CD4-positive, alpha-beta T cell treated with Interleukin-17A for 1 hour (primary cell): ENCODE data around the gene CDC42BPG.

Experiments used
- DNase-seq: peaks from one replicate; pipeline ENCODE4 v3.0.0-alpha.2; 2020

Gene CDC42BPG

DNA sequence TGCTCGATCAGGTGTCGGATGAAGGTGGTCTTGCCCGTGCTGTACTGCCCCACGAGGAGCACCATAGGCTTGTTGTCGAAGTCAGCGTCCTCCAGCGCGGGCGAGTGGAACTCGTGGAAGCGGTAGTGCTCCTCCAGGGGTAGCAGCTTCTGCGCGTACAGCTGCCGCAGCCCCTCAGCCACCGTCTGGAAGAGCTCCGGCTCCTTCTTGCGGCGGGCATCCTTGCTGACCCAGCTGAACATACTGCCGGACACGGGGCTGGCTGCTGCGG is 33.7 kb upstream of the CDC42BPG start:
- DNase-seq, result no peak

DNA sequence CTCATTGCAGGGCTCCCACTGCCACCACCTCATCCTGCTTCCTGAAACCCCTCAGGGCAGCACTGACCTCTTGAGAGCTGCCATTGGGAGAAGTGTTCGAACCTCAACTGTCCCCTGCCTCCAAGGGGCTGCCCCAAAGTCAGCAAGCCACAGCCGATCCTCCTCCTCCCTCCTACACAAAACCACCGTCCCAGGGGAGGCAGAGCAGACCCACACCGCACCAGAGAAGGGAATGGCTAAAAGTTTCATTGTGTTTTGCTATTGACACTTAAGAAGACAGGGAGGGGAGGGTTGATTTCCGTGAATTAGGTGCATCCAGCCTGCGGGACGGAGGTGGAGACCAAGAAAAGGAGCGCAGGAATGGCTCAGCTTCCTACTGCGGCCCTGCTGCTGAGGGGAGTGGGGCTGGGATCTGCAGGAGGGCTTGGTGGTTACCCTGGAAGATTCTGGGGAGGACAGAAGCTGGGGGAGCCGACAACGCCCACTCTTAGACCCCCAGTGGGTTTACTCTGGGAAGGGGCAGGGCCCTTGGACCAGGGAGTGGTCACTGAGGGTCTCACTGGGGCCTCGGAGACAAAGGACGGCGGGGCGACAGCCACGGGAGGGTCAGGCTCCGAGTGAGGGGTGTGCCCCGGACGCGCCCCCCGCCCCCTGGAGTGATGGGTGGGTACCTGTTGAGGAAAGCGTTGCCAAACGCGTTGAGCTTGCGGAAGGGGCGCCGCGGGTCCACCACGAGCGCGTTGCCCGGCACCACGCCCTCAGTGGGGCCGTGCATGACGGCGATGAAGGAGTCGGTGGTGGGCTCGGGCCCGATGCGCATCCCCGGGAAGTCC is 33.2 kb upstream of the CDC42BPG start:
- DNase-seq, result no peak

DNA sequence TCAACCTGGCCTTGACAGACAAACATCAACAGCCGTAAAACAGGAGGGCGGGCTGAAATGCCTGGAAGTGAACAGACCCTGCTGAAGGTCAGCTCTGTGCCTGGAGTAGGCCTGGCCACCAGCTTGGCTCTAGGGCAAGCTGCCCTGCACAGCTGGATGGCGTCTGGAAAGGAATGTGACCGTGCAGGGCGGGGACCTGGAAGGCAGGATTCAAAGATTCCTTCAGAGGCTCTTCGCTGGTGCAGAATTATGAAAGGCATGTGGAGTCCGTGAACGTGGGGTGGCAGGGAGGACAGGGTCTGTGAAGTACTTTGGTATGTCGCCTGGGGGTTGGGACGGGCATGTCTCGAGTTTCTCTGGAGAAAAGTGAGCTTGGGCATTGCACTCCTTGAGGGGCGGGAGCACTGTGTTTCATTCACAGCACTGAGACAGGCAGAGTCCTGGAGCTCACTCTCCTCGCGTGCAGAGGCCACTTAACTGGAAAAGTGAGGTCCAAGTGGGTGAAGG is 32.4 kb upstream of the CDC42BPG start:
- no peak for DNase-seq

DNA sequence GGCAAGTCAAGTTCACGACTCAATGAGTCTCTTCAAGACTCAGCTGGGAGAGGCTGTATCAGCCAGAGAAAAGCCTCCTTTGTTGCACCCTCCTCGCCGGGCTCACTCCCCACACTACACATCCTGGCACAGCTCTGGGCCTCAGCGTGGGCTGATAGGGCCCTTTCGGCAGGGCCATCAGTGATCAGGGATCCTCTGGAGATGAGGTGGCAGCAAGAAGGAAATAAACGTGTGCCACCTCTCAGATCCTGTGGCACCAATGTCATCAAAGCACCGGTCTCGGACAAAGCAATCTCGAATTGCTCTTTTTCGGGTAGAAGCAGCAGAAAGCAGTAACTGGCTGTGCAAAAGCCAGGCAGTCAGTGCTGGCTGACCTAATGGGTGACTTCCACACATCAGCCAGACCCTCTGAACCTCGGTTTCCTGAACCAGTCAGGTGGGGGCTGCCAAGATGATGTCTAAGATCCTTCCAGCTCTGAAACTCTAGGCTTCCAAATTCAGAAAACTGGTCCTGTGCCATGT is 31.8 kb upstream of the CDC42BPG start:
- DNase-seq, result no peak

DNA sequence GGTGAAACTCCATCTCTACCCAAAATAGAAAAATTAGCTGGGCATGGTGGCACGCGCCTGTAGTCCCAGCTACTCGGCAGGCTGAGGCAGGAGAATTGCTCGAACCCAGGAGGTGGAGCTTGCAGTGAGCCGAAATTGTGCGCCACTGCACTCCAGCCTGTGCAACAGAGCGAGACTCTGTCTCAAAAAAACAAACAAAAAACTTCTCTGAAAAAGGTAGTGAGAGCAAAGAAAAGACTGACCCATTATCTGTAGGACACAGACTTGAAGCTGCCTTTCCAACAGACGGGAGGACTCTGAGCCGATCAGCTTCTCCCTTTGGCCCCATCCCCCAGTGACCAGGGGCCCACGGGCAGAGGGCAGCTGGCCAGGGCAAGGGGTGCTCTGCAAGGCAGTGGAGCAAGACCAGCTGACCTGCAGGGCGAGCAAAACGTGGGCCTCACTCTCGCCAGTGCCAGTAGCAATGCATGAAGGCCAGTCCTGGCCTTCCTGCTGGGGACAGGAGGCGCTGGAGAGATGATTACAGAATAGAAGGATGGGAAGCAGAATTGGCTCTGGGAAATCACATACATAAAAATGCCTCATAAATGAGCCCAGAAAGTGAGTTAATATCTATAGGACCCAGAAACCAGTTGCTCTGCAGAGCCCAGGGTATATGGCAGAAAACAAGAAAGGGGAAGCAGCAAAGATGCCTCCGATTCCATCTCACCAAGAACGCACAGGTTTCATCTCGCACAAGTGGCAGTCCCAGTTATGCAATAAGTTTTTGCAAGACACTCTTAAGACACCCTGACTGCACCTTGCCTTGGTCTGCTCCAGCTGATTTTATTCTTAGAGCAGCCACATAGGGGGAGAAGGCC is 31.1 kb upstream of the CDC42BPG start:
- DNase-seq, result no peak

DNA sequence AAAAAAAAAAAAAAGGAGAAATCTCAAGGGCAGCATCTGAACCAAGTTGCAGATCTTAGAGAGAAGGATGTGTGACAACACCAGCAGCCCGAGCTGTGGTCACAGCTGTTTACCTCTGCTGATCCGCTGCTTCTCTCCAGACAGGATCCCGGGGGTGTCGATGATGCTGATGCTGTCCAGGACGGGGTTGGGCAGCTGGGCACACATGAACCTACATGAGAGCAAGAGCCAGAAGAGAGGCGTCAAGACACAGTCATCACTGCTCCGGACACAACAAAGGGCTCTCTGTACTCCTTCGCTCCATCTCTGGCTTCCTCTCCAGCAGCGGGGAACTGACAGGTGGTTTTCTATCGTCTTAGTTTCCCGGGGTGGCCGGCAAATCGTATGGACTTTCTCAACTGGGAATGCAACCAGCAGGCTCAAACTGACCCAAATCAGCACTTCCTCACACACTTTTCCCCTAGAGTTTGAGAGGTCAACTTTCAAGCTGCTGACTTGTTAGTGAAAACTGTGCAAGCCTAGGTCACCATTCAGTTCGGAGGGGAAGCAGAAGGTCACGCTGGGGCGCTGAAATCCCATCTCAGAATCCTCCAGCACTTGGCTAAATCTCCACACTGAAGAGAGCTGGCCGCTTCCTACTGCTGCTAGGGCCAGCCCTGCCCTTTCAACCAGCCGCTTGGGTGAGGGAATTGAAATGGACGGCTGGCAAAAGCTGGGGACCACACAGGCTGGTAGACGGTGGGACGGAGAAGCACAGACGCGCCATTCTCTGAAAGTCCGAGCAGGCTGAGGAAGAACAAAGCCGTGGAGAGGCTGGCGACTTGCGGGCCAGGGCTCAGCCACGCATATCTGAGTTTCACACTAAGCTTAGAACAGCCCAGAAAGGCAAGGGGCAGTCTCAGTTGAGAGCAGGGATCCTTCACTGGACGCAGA is 30.1 kb upstream of the CDC42BPG start:
- peak; percentile 65 for DNase-seq

DNA sequence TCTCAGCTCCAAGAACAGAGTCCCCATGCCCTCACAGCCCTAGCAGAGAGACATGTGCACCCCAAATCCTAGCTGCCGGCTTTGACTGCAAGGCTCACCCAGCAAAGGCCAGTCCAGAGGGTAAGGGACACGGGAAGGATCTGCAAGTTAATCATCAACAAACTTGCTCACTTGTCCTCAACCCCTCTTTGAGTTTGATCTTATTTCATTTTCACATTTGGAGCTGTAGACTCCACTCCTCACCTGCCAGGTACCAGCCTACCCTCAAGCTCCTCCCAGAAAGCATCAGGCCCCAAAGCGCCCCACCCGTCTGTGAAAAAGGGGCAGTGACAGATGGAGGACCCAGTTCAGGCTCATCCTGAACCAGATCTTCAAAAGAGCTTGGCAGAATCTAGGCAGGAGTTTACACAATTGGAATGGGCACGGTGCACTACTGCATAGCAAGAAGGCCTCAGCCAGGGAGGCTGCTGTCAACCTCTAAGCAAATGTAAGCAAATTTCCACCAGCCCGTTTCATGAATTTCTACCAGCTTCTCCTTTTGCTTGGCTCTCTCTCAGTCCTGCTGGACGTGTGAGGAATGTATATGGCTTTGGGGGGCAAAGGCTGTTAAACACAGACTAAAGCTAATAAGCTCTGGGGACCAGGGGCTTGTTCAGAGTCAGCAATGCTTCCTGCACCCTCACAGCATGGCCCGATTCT is 28.5 kb upstream of the CDC42BPG start:
- DNase-seq, result no peak

DNA sequence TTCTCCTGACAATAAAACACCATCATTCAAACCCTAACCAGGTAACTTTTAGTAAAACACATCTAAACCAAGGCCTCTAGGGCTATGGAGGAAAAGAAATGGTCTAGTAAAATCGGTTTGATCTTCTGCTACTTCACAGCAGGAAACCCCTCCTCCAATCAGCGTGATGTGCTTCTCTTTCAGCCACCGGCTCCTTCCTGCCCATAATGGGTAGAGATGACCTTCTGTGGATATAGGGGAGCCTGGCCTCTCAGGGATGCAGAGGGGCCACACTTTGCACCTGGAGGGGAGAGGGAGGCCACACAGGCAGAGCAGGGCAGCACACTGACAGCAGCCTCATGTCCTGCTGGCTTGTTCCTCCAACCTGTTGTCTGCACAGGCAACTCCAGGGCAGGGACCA is 27.0 kb upstream of the CDC42BPG start:
- DNase-seq, result no peak

DNA sequence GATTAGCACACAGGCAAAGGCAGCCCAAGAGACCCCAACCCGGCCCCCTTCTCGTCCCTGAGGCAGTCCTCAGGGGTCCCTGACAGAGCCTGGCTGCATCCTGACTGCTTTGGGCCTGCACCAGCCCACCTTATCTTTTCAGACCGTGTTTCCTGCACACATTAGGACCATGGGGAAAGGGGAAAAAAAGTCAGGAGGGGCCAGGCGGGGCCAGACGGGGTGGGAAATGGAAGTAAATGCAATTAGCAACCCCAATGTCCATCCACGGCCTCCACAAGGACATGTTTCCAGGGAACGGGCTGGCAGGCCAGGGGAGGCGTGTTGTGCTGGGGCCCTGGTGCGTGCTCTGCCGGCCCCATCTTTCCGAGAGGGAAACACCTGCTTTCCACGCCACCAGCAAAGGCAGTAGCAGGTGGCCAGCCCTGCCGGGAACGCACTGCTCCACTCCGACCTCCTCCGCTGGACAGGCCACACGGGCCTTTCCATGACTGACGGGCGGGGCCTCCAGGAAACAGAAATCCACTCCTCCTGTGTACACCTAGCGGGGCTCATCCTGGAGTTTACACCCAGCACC is 26.5 kb upstream of the CDC42BPG start:
- DNase-seq, result no peak

DNA sequence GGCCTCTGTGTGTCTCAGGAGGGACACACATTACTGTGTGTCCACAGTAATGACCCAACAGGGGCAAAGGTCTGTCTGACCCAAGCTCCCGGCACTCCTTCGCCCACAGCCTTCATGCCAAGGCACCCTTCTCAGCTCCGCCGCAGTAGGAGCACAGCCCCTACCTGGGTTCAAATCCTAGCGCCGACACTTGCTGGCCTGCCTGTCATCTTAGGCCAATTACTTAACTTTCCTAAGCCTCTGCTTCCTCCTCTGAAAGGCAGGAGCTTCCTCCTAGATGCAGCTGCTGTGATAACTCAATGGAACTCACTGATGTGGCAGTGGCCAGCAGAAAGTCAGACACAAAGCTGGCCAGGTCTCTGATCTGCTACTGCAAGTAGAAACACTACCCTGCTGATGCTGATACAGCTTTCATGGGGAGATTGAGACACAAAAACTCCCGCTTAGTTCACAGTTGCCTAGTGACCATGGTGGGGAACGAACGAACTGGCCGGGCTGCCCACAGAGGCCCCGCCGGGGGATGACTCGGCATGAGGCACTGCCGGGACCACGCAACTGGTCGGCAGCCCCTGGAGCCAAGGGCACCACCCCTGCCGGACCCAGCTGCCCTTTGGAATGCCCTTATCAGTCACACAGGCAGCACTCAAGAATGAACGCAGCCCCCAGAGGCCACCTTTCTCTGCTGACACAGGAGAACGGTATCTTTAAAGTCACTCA is 25.9 kb upstream of the CDC42BPG start:
- DNase-seq, result no peak

DNA sequence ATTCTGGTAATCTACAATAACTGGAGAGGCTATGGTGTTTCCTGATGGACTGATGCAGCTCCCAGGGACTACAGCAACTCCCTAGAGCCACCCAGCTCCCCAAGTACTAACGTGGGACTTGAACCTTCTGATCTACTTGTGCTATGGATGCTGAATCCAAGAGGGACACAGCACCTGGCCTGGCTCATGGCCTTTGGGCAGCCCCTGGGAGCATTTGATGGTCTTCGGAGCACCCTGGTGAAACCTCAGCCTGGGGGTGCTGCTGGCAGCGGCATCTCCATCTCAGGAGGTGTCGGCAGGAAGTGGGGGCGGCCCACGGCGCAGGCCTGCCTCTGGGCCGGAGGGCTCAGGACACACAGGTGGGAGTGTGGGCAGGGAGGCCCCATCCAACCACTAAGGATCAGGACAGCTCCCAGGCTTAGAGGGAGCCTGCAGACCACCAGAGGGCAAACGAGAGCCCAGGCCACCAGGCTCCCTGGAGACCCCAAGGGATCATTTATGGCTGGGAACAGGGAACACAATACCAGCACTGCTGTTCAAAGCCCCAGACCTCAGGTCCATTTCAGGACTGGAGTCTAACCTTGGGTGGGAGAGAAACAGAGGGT is 25.2 kb upstream of the CDC42BPG start:
- DNase-seq, result no peak

DNA sequence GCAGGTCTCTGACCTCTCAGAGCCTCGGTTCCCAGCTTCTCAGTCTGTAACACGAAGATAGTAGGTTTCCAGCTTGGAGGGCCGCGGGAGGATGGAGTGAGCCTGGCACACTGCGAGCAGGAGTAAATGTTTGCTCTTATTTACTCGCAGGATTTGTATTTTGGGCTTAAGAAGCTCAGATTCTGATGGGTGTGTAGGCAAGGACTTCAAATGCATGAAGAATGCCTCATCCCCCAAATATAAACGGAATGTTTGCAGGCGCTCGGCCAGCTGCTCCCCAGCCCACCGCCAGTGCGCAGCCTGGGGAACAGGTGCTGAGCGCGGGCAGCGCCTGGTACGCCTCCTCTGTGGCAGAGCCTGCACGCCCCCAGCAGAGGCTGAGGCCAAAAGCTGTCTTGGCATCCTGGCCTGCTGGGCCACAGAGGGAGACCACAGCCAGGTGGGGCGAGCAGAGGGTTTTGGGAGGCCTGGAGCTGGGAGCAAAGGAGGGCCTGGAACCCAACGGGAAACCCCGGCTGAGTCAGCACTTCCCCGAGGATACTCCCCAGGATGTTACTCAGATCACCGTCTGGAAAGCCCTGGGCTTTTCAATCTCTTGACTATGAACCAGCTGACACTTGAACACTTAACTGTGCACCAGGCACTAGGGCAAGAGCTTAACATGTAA is 24.6 kb upstream of the CDC42BPG start:
- peak; percentile 52 for DNase-seq

DNA sequence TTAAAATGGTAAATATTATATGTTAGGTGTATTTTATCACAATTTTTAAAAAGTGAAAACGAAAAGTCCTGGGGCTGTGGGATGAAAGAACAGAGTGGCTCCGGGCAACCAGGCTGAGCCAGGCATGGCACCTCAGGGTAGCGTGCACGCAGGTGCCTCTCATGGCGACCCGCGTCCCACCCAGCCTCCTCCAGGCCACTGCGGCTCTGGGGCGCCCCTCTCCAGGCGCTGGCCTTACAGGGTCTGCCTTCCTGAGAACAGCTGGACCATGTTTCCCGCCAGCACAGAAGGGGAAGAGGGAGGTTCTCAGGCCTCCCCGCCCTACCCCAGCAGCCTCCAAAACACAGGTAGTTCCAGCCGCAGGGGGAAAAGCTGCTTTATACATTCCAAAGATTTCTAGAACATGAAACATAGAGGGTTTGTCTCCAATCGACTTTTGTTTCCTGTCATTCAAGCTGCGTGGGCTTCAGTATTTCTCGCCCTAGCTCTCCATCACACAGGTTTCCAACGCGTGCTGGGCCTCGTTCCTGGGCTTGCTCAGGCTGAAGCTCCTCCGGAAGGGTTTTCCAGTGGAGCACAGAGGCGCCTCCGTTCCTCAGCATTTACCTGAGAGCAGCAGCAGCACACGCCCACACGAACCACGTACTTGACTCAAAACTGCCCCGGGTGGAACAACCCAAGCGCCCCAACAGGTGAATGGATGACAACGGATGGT is 23.5 kb upstream of the CDC42BPG start:
- DNase-seq, result no peak

DNA sequence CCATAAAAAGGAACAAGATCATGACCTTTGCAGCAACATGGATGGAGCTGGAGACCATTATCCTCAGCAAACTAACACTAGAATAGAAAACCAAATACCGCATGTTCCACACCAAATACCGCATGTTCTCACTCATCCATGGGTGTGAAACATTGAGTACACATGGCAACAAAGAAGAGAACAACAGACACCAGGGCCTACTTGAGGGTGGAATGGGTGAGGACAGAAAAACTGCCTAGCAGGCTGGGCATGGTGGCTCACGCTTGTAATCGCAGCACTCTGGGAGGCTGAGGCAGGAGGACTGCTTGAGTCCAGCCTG is 21.7 kb upstream of the CDC42BPG start:
- DNase-seq, result peak; percentile 52

DNA sequence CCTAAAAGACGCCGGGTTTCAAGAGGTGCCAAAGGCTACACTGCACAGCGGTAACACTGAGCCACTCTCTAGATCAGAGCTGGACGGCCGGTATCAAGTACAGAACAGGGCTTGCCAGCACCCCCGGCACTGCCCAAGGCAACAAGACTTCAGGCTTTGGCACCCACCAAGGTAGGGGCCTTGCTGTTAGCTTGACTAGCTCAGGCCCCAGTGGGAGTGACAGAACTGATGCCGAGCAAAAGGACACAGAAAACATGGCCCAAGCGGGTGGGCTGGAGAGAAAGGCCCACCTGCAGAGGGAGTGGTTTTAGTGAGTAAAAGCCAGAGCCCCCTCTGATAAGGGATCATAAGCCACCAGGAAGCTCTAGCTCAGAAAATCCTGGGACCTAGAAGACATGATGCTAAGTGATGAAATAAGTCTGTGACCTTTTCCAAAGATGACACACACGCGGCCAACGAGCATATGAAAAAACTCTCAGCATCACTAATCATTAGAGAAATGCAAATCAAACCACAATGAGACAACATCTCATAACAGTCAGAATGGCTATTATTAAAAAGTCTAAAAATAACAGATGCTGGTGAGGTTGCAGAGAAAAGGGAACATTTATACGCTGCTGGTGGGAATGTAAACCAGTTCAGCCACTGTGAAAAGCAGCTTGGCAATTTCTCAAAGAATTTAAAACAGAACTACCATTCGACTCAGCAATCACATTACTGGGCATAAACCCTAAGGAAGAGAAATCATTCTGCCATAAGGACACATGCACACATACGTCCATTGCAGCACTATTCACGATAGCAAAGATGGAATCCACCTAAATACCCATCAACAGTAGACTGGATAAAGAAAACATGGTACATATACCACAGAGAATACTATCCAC is 21.1 kb upstream of the CDC42BPG start:
- DNase-seq, result no peak

DNA sequence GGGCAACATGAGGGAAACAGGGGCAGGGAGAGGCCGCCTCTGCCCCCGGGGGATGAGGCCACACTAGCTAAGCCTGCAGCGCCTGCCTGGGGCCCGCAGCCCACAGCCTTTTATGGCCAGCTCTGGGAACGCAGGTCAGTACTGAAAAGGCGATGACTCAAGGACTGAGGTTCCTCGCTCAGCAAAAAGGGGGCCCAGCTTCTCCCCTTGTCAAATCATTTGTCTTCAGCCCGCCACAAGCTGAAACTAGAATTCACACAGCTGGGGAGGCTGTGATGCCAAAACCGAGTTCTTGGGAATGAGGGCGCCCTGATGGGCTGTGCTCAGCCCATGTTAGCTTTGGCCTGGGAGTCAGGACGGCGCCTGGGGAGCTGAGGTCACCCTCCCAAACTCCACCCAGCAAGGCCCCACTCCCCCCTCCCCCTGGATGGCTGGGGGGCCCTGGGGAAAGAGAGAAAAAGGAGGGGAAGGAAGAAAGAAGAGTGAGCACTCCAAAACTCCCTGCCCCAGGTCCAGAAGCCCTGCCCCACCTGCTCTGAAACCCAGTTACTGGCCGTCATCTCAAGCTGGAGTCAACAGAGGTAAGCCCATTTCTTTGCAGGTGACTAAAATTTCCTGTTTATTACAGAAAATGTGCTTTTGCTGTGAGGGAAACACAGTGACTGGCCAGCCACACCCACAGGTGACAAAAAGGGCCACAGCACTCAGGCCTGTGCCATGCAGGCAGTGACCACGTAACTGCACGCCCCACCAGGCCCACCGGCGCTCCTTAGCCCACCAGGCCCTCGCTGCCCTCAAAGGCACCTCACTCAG is 20.2 kb upstream of the CDC42BPG start:
- DNase-seq, result peak; percentile 45

DNA sequence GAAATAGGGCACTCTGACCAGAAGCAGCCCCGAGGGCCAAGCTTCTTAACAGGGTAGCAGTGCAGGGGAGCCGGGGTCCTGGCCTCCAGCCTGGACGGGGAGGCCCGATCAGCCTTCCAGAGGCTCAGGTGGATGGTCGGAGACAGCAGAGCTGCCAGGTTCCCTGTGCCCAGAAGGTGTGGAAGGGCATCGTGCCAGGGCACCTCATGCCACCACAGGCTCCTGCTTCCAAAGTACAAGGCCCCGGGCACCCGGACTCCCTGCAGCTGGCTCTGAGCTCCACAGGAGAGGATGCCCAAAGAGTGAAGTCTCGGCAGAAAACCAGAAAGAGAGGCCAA is 19.7 kb upstream of the CDC42BPG start:
- no peak for DNase-seq
